Measurements from ENCODE around the gene SEPTIN10.
"Not testable (repeated sequence)": the region's sequence is repeated elsewhere in the genome, so short reads cannot be mapped to it uniquely, and the experiment has no call there.

The SEPTIN10 gene

GRCh38 chr2:109633284-109633961 lies 19.7 kb upstream of the SEPTIN10 start:
- DNase-seq (ENCODE audit: low read depth in 2 of 2): no peak

GRCh38 chr2:109632158-109632789 lies 18.5 kb upstream of the SEPTIN10 start:
- no peak for DNase-seq (ENCODE audit: low read depth in 2 of 2)

GRCh38 chr2:109631741-109632140 lies 18.0 kb upstream of the SEPTIN10 start:
- DNase-seq (ENCODE audit: low read depth in 2 of 2): no peak

GRCh38 chr2:109630441-109631430 lies 17.0 kb upstream of the SEPTIN10 start:
- no peak for DNase-seq (ENCODE audit: low read depth in 2 of 2)

GRCh38 chr2:109629867-109630266 lies 16.1 kb upstream of the SEPTIN10 start:
- DNase-seq (ENCODE audit: low read depth in 2 of 2): no peak

- not testable (repeated sequence) for DNase-seq (ENCODE audit: low read depth in 2 of 2)
Observed at GRCh38 chr2:109628321-109628720, 14.6 kb upstream of the SEPTIN10 start.

- DNase-seq (ENCODE audit: low read depth in 2 of 2): no peak
Observed at GRCh38 chr2:109624339-109624738, 10.6 kb upstream of the SEPTIN10 start.

- DNase-seq (ENCODE audit: low read depth in 2 of 2): no peak
Observed at GRCh38 chr2:109623923-109624322, 10.2 kb upstream of the SEPTIN10 start.

- DNase-seq (ENCODE audit: low read depth in 2 of 2): no peak
Observed at GRCh38 chr2:109623297-109623696, 9.5 kb upstream of the SEPTIN10 start.

- DNase-seq (ENCODE audit: low read depth in 2 of 2): no peak
Observed at GRCh38 chr2:109619032-109619615, 5.4 kb upstream of the SEPTIN10 start.

- no peak for DNase-seq (ENCODE audit: low read depth in 2 of 2)
Observed at GRCh38 chr2:109616184-109616583, 2.4 kb upstream of the SEPTIN10 start.

GRCh38 chr2:109615637-109616144 lies 1.9 kb upstream of the SEPTIN10 start:
- DNase-seq (ENCODE audit: low read depth in 2 of 2): no peak

- no peak for DNase-seq (ENCODE audit: low read depth in 2 of 2)
Observed at GRCh38 chr2:109614715-109615636, 1.2 kb upstream of the SEPTIN10 start.

GRCh38 chr2:109613081-109613921 lies 465 bp downstream of the SEPTIN10 start:
- DNase-seq (ENCODE audit: low read depth in 2 of 2): no peak

GRCh38 chr2:109611467-109612095 lies 2.2 kb downstream of the SEPTIN10 start:
- no peak for DNase-seq (ENCODE audit: low read depth in 2 of 2)

GRCh38 chr2:109609352-109610024 lies 4.3 kb downstream of the SEPTIN10 start:
- DNase-seq (ENCODE audit: low read depth in 2 of 2): no peak

- DNase-seq (ENCODE audit: low read depth in 2 of 2): no peak
Observed at GRCh38 chr2:109607766-109608165, 6.0 kb downstream of the SEPTIN10 start.

GRCh38 chr2:109604597-109604996 lies 9.2 kb downstream of the SEPTIN10 start:
- DNase-seq (ENCODE audit: low read depth in 2 of 2): no peak

Measured in stimulated activated CD4-positive, alpha-beta T cell treated with anti-CD3 and anti-CD28 coated beads, Interleukin-12 subunit alpha, Interleukin-12 subunit beta, amount 100 ng/mL, for 24 hours (primary cell).